ENCODE data around the gene KCNQ1OT1.

GRCh38 chr11:2559527-2560311 lies 140.1 kb downstream of the KCNQ1OT1 start:
- TF ChIP-seq CTCF (conservative IDR thresholded peaks at IDR 0.05 in 1 of 2, IDR thresholded peaks at IDR 0.05 in 1 of 2; ENCODE audit: extremely low read depth in 1 of 2, insufficient read depth in 1 of 2, low read depth in 1 of 2, low read length in 2 of 2): no peak
- TF ChIP-seq EZH2 (IDR thresholded peaks at IDR 0.05; ENCODE audit: borderline replicate concordance, low read length): no peak

Data from mammary epithelial cell (primary cell).